WTC11 (cell line): ENCODE data around the gene OR6C68. TPM values are rescaled to one million over a fixed set of nuclear protein-coding genes. Genes with fewer than 3 reads are reported as not detected.

Experiments
- ATAC-seq: fragments of 200-7000 bp; cut with Tn5 transposase; 2 replicates; pipeline ENCODE4 v1.10.0; 2021; ENCODE audit warnings: mild to moderate bottlenecking, moderate library complexity
- CTCF ChIA-PET: fragments of 300-600 bp; sonication (Branson Sonifier 250); formaldehyde crosslinking; loops from one replicate; lab custom pipeline; 2021; ENCODE audit warnings: antibody characterized with exemption; lab: Charles Lee
- POLR2A ChIA-PET: fragments of 350-600 bp; sonication (Branson Sonifier 250); formaldehyde crosslinking; loops from one replicate; lab custom pipeline; 2021; ENCODE audit warnings: antibody characterized with exemption; lab: Charles Lee
- DNase-seq: peaks from one replicate; pipeline ENCODE4 v3.0.0; 2021; ENCODE audit warnings: low spot score
- H3K27ac Mint-ChIP-seq: 2 replicates; pipeline ENCODE4 v1.8.0; 2021; ENCODE audit warnings: mixed read lengths
- H3K27me3 Mint-ChIP-seq: 2 replicates; pipeline ENCODE4 v1.8.0; 2021; ENCODE audit warnings: low read depth, mild to moderate bottlenecking, moderate library complexity, mixed read lengths
- H3K36me3 Mint-ChIP-seq: 2 replicates; pipeline ENCODE4 v1.8.0; 2021; ENCODE audit warnings: mixed read lengths
- H3K4me1 Mint-ChIP-seq: 2 replicates; pipeline ENCODE4 v1.8.0; 2022; ENCODE audit warnings: mixed read lengths
- H3K4me3 Mint-ChIP-seq: 2 replicates; pipeline ENCODE4 v1.8.0; 2021; ENCODE audit warnings: mild to moderate bottlenecking, moderate library complexity, mixed read lengths
- H3K9me3 Mint-ChIP-seq: 2 replicates; pipeline ENCODE4 v1.8.0; 2021; ENCODE audit warnings: mixed read lengths
- ERG ChIP-seq: fragments of 250-450 bp; sonication (Bioruptor Pico); IDR thresholded peaks from 2 replicates; pipeline ENCODE4 v1.8.0; 2021; ENCODE audit warnings: mild to moderate bottlenecking
- FOXJ3 ChIP-seq: sonication (generic); formaldehyde crosslinking; IDR thresholded peaks from 2 replicates; pipeline ENCODE4 v1.9.0; 2021; ENCODE audit warnings: missing genetic modification reagents, mild to moderate bottlenecking, borderline replicate concordance
- HMGXB4 ChIP-seq: sonication (generic); formaldehyde crosslinking; IDR thresholded peaks from 2 replicates; pipeline ENCODE4 v1.8.1; 2023; ENCODE audit warnings: mild to moderate bottlenecking, moderate library complexity, missing genetic modification reagents
- IRF2 ChIP-seq: sonication (generic); formaldehyde crosslinking; IDR thresholded peaks from 2 replicates; pipeline ENCODE4 v1.8.0; 2022; ENCODE audit warnings: low read depth, missing genetic modification reagents, borderline replicate concordance
- MLX ChIP-seq: sonication (generic); formaldehyde crosslinking; IDR thresholded peaks from 2 replicates; pipeline ENCODE4 v1.8.1; 2023; ENCODE audit warnings: mild to moderate bottlenecking, missing genetic modification reagents, moderate library complexity
- NFYB ChIP-seq: sonication (generic); formaldehyde crosslinking; conservative IDR thresholded peaks from 2 replicates; pipeline ENCODE4 v1.8.0; 2022; ENCODE audit warnings: low read depth, missing genetic modification reagents
- ZNF281 ChIP-seq: sonication (generic); formaldehyde crosslinking; IDR thresholded peaks from 2 replicates; pipeline ENCODE4 v1.8.0; 2023; ENCODE audit warnings: mild to moderate bottlenecking, missing genetic modification reagents
- total RNA-seq: library from RNA; stranded (reverse); gene quantifications from 3 replicates; pipeline ENCODE4 v1.2.3, GENCODE V29; 2021
- TF ChIP-seq, protein P1 (sequence below): sonication (generic); formaldehyde crosslinking; conservative IDR thresholded peaks from 2 replicates; pipeline ENCODE4 v1.8.1; 2023; ENCODE audit warnings: mild to moderate bottlenecking, low read depth, missing genetic modification reagents, moderate library complexity
- TF ChIP-seq, protein P2 (sequence below): sonication (generic); formaldehyde crosslinking; IDR thresholded peaks from 2 replicates; pipeline ENCODE4 v1.8.1; 2022; ENCODE audit warnings: missing genetic modification reagents, borderline replicate concordance
- TF ChIP-seq, protein P3 (sequence below): sonication (generic); formaldehyde crosslinking; IDR thresholded peaks from 2 replicates; pipeline ENCODE4 v1.8.1; 2023; ENCODE audit warnings: mild to moderate bottlenecking, missing genetic modification reagents
- TF ChIP-seq, protein P4 (sequence below): sonication (generic); formaldehyde crosslinking; IDR thresholded peaks from 2 replicates; pipeline ENCODE4 v1.8.1; 2022; ENCODE audit warnings: low read depth, missing genetic modification reagents, borderline replicate concordance

The OR6C68 gene
- total RNA-seq, 1 experiment from 2014 or later, result not detected

DNA sequence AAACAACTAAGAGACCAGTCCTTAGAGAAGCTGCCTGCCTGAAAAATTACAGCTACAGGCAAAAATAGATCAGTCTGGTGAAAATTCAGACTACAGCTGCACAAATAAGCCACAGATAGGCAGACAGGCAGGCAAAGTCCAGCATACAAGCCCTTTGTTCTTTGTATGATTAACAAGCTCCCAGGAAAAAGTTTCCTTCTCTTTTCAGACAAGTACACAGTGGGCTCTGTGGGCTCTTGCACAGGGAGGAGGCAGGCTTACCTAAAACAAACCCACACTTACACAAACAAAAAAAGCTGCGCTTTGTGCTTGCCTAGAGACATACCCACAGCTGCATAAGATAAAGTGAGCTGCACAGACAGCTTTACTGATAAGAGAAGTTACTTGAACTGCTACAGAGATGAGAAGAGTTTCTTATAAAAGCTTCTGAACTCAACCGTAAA, 7.7 kb downstream of the OR6C68 start (continued):
- TF ChIP-seq, protein P1, sequence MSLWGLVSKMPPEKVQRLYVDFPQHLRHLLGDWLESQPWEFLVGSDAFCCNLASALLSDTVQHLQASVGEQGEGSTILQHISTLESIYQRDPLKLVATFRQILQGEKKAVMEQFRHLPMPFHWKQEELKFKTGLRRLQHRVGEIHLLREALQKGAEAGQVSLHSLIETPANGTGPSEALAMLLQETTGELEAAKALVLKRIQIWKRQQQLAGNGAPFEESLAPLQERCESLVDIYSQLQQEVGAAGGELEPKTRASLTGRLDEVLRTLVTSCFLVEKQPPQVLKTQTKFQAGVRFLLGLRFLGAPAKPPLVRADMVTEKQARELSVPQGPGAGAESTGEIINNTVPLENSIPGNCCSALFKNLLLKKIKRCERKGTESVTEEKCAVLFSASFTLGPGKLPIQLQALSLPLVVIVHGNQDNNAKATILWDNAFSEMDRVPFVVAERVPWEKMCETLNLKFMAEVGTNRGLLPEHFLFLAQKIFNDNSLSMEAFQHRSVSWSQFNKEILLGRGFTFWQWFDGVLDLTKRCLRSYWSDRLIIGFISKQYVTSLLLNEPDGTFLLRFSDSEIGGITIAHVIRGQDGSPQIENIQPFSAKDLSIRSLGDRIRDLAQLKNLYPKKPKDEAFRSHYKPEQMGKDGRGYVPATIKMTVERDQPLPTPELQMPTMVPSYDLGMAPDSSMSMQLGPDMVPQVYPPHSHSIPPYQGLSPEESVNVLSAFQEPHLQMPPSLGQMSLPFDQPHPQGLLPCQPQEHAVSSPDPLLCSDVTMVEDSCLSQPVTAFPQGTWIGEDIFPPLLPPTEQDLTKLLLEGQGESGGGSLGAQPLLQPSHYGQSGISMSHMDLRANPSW (CRISPR knock-in tag), result no peak
- TF ChIP-seq IRF2 (CRISPR knock-in tag) (no peak), ZNF281 (CRISPR knock-in tag) (no peak), ERG (no peak)

GRCh38 chr12:55501601-55502000, 9.4 kb downstream of the OR6C68 start:
- TF ChIP-seq HMGXB4, result no peak
- TF ChIP-seq NFYB (CRISPR knock-in tag), result no peak
- no peak for TF ChIP-seq IRF2 (CRISPR knock-in tag)
- no peak for TF ChIP-seq FOXJ3 (CRISPR knock-in tag)
- TF ChIP-seq, protein P2, sequence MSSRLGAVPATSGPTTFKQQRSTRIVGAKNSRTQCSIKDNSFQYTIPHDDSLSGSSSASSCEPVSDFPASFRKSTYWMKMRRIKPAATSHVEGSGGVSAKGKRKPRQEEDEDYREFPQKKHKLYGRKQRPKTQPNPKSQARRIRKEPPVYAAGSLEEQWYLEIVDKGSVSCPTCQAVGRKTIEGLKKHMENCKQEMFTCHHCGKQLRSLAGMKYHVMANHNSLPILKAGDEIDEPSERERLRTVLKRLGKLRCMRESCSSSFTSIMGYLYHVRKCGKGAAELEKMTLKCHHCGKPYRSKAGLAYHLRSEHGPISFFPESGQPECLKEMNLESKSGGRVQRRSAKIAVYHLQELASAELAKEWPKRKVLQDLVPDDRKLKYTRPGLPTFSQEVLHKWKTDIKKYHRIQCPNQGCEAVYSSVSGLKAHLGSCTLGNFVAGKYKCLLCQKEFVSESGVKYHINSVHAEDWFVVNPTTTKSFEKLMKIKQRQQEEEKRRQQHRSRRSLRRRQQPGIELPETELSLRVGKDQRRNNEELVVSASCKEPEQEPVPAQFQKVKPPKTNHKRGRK (CRISPR knock-in tag), result no peak
- TF ChIP-seq, protein P3, sequence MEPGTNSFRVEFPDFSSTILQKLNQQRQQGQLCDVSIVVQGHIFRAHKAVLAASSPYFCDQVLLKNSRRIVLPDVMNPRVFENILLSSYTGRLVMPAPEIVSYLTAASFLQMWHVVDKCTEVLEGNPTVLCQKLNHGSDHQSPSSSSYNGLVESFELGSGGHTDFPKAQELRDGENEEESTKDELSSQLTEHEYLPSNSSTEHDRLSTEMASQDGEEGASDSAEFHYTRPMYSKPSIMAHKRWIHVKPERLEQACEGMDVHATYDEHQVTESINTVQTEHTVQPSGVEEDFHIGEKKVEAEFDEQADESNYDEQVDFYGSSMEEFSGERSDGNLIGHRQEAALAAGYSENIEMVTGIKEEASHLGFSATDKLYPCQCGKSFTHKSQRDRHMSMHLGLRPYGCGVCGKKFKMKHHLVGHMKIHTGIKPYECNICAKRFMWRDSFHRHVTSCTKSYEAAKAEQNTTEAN (CRISPR knock-in tag), result no peak
- no peak for TF ChIP-seq MLX (CRISPR knock-in tag)
- TF ChIP-seq, protein P4, sequence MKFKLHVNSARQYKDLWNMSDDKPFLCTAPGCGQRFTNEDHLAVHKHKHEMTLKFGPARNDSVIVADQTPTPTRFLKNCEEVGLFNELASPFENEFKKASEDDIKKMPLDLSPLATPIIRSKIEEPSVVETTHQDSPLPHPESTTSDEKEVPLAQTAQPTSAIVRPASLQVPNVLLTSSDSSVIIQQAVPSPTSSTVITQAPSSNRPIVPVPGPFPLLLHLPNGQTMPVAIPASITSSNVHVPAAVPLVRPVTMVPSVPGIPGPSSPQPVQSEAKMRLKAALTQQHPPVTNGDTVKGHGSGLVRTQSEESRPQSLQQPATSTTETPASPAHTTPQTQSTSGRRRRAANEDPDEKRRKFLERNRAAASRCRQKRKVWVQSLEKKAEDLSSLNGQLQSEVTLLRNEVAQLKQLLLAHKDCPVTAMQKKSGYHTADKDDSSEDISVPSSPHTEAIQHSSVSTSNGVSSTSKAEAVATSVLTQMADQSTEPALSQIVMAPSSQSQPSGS (CRISPR knock-in tag), result no peak
- TF ChIP-seq, all 79 proteins: peak for 0
- H3K9me3 Mint-ChIP-seq, result no peaks in the 10 kb centered on the region
- ChIA-PET POLR2A (no interaction called here), CTCF (interaction anchor here (1.4 kb wide), 1 partner anchor 13 kb away, joined by 3 read pairs; no protein-coding TSS in a partner anchor)
- no peaks in the 10 kb centered on the region for H3K36me3 Mint-ChIP-seq
- H3K4me3 Mint-ChIP-seq, result no peak overlapping the region
- no peak for DNase-seq
- H3K27me3 Mint-ChIP-seq, result no peaks in the 10 kb centered on the region
- no peak overlapping the region for H3K27ac Mint-ChIP-seq
- no peak for ATAC-seq
- H3K4me1 Mint-ChIP-seq, result peaks cover 3% of the 10 kb centered on the region; the same call in 1 of the 2 replicates
